H7 (cell line): ENCODE measurements around the gene SNF8. TPM values are rescaled to one million over a fixed set of nuclear protein-coding genes. Genes with fewer than 3 reads are reported as not detected.

Experiments
- DNase-seq: peaks from one replicate; pipeline ENCODE4 v3.0.0; 2012
- H3K27me3 ChIP-seq: 2 replicates; pipeline ENCODE4 v1.6.0; 2011; ENCODE audit warnings: mild to moderate bottlenecking, low read length; ENCODE audit not compliant: control insufficient read depth, insufficient read depth
- H3K36me3 ChIP-seq: replicated peaks from 2 replicates; pipeline ENCODE4 v1.5.1; 2011; ENCODE audit warnings: low read length; ENCODE audit not compliant: control insufficient read depth, insufficient read depth
- H3K4me3 ChIP-seq: 2 replicates; pipeline ENCODE4 v1.5.1; 2011; ENCODE audit warnings: low read depth, mild to moderate bottlenecking, control low read depth, low read length, moderate library complexity; ENCODE audit not compliant: insufficient read depth
- total RNA-seq: library from RNA; depleted of rRNA; stranded (reverse); fragments of >200 nt; shearing (Covaris generic); gene quantifications from 2 replicates; pipeline ENCODE4 v1.2.3, GENCODE V29; 2014

SNF8 gene
- total RNA-seq, 1 experiment from 2014 or later, result 98.0 TPM

GRCh38 chr17:48912476-48912875, 32.2 kb downstream of the SNF8 start:
- Histone ChIP-seq H3K4me3 (no peak overlapping the region), H3K36me3 (peaks cover 28% of the 10 kb centered on the region), H3K27me3 (no peaks in the 10 kb centered on the region)
- no peak for DNase-seq

GRCh38 chr17:48910370-48910769, 34.3 kb downstream of the SNF8 start:
- Histone ChIP-seq H3K27me3 (no peaks in the 10 kb centered on the region), H3K36me3 (peaks cover 20% of the 10 kb centered on the region), H3K4me3 (no peak overlapping the region)
- DNase-seq, result no peak

DNA sequence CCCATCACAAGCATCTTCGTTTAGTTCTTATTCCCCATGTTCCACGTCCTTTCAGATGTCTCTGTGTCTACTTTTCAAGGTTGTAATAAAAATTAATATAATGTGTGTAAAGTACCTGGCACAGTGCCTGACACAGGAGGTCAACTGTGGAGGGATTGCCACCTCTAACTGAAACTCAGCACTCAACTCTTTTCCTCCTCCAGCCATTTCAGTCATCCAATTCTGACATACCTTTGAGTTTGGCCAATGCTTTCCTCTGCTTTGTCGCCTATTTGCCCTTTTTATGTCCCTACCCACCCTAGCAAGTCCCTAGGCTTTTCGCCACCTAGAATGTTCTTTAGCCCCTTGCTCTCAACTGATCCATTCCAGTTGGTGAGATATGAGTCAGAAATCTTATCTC, 34.9 kb downstream of the SNF8 start:
- Histone ChIP-seq H3K36me3 (peaks cover 17% of the 10 kb centered on the region), H3K4me3 (no peak overlapping the region; the same call in 1 of the 2 replicates), H3K27me3 (no peaks in the 10 kb centered on the region)
- DNase-seq, result no peak

GRCh38 chr17:48908853-48909394, 35.7 kb downstream of the SNF8 start:
- H3K27me3 ChIP-seq, result no peaks in the 10 kb centered on the region
- DNase-seq, result peak; percentile 97
- H3K4me3 ChIP-seq, result peak overlapping the region; percentile 89
- H3K36me3 ChIP-seq, result peaks cover 16% of the 10 kb centered on the region

GRCh38 chr17:48908047-48908843, 36.4 kb downstream of the SNF8 start, which contains the start of gene UBE2Z:
Gene UBE2Z (plus strand): TSS chr17:48908407. CDS start chr17:48908504, 97 bp downstream.
- Histone ChIP-seq H3K27me3 (no peaks in the 10 kb centered on the region), H3K4me3 (peak within 1 kb of the TSS; percentile 89), H3K36me3 (peaks cover 16% of the 10 kb centered on the region)
- peak; percentile 98 for DNase-seq

DNA sequence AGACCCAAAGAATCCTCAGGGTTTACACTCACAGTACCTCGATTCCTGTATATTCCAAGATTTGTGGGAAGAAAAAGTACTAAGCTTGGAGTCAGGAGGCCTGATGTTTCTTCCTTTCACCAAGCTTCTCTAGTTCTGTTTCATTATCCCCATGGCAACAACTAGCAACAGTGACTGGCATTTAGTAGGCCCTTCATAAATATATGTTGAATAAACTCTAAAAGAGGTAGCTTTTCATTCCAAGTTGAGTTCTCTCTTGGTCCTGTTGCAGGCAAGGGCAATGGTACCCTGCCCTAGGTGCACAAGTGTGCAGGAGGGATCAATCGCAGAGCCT, 37.0 kb downstream of the SNF8 start:
- DNase-seq, result no peak
- Histone ChIP-seq H3K36me3 (peaks cover 12% of the 10 kb centered on the region), H3K4me3 (peak overlapping the region; percentile 89), H3K27me3 (no peaks in the 10 kb centered on the region)

DNA sequence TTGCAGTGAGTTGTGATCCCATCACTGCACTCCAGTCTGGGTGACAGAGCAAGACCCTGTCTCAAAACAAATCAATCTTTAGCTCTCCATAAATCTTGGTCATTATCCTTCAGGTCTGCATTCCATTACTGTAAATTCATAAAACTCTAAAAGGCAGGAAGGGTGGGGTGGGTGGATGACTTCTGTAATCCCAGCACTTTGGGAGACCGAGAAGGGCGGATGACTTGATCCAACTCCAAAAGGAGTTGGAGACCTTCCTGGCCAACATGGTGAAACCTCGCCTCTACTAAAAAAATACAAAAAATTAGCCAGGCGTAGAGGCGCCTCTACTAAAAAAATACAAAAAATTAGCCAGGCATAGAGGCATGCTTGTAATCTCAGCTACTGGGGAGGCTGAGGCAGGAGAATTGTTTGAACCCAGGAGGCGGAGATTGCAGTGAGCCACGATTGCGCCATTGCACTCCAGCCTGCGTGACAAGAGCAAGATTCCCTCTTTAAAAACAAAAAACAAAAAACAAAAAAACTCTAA, 38.6 kb downstream of the SNF8 start:
- no peak for DNase-seq
- Histone ChIP-seq H3K36me3 (peaks cover 5% of the 10 kb centered on the region), H3K27me3 (no peaks in the 10 kb centered on the region), H3K4me3 (no peak overlapping the region)

GRCh38 chr17:48904428-48904827, 40.2 kb downstream of the SNF8 start:
- no peaks in the 10 kb centered on the region for H3K36me3 ChIP-seq
- H3K27me3 ChIP-seq, result no peaks in the 10 kb centered on the region
- no peak overlapping the region for H3K4me3 ChIP-seq
- DNase-seq, result no peak

DNA sequence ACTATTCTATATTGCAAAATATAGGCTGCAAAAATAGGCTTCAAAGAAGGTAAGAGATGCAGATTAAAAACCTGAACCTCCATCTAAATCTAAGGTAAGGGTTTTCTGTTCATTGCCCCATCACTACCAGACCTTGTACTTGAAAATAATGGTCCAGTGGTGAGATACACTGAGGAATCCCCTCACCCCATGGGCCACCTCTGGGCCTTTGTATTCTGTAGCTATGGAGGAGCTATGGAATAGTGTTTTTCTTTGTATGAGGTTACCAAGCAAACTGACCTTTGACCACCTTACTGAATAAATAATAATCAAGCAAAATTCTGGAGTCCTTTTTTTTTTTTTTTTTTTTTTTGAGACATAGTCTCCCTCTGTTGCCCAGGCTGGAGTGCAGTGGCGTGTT, 41.2 kb downstream of the SNF8 start:
- Histone ChIP-seq H3K27me3 (no peaks in the 10 kb centered on the region), H3K36me3 (no peaks in the 10 kb centered on the region), H3K4me3 (no peak overlapping the region)
- no peak for DNase-seq

GRCh38 chr17:48901241-48901640, 43.4 kb downstream of the SNF8 start:
- Histone ChIP-seq H3K27me3 (no peaks in the 10 kb centered on the region), H3K36me3 (peaks cover 2% of the 10 kb centered on the region), H3K4me3 (no peak overlapping the region)
- DNase-seq, result no peak

DNA sequence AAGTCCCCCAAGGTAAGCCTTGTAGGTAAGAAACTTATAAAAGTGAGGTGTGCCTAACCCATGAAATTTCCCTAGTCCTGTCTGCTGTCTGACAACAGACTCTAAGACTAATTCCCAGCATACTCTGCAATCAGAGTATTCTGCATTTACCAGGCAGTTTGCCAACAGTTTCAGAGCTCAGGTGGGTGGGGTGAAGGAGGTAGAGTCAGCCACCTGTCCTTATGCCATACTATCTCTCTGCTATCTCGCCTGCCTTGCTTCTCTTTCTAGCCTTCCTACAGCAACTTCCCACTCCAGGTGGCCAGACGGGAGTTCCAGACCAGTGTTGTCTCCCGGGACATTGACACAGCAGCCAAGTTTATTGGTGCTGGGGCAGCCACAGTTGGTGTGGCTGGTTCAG, 49.8 kb downstream of the SNF8 start:
- H3K27me3 ChIP-seq, result no peaks in the 10 kb centered on the region
- no peak for DNase-seq
- no peak overlapping the region for H3K4me3 ChIP-seq
- peaks cover 11% of the 10 kb centered on the region for H3K36me3 ChIP-seq

GRCh38 chr17:48893646-48894508, 50.8 kb downstream of the SNF8 start:
- peak overlapping the region; percentile 81 for H3K4me3 ChIP-seq
- DNase-seq, result no peak
- peaks cover 11% of the 10 kb centered on the region for H3K36me3 ChIP-seq
- no peaks in the 10 kb centered on the region for H3K27me3 ChIP-seq

DNA sequence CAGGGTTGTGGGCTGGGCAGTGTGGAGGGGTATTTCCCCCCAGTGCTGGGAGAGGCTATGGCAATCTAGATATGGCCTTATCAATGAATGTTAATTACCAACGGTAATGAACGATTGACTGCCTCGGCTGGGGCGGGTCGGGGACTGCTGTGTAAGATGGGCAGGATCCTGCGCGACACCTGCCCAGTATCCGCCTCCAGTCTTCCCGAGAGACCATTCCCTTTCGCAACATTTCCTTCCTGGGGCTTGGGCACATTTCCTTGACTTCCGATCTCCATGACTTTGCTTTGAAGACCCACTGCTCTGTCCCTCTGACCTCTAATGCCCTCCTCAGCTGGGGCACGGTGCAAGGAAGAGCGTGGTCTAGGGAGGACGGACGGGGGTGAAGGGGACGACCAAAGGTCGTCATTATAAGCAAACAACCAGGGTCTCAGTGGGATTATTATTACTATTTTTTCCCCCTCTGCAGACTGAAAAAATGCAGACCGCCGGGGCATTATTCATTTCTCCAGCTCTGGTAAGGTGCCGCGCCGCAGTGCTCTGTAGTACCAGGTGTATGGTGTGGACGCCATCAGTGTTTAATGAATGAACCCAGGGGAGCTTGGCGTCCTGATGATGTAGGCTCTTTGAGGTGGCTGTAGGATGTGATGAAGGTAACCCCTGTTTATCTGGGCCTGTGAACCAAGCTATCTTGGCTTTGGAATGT, 51.5 kb downstream of the SNF8 start:
- peaks cover 11% of the 10 kb centered on the region for H3K36me3 ChIP-seq
- no peak for DNase-seq
- H3K27me3 ChIP-seq, result no peaks in the 10 kb centered on the region
- peak overlapping the region; percentile 81 for H3K4me3 ChIP-seq

DNA sequence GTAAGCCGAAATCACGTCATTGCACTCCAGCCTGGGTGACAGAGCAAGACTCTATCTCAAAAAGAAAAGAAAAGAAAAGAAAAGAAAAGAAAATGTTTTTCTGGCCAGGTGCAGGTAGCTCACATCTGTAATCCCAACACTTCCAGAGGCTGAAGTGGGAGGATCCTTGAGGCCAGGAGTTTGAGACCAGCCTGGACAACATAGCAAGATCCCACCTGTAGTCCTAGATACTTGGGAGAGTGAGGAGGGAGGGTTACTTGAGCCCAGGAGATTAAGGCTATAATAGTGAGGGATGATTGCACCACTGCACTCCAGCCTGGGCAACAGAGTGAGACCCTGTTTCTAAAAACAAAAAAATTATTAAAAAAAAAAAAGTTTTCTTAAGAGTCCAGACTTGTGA, 54.6 kb downstream of the SNF8 start:
- Histone ChIP-seq H3K4me3 (no peak overlapping the region), H3K27me3 (no peaks in the 10 kb centered on the region), H3K36me3 (peaks cover 6% of the 10 kb centered on the region)
- no peak for DNase-seq
